T-helper 22 cell (primary cell): ENCODE measurements around the gene SLC15A3.
A peak's percentile ranks its signal among the peaks of the same experiment; 100 is the strongest.
"Not testable (repeated sequence)": the region's sequence is repeated elsewhere in the genome, so short reads cannot be mapped to it uniquely, and the experiment has no call there.

Source experiments
- DNase-seq: peaks from one replicate; pipeline ENCODE4 v3.0.0-alpha.2; 2020; ENCODE audit warnings: low read depth

Gene SLC15A3

DNA sequence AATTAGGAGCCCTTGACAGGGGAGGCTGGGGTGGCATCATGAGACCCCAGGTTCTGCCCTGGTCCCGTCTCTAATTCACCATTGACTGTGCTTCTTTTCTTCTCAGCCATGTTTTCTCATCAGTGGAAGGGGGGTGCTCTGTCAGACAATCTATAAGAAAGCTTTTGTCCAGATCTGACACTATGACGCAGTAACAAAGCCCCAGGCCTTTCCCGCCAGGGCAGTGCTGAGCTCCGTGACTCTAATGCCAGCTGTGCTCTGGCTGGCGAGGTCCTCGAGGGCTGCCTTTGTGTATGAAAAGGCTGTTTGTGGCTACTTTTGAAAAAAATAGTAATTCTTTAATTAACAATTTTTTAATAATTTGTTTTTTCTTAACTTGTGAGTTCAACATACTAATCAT lies 22.8 kb upstream of the SLC15A3 start:
- DNase-seq: no peak

DNA sequence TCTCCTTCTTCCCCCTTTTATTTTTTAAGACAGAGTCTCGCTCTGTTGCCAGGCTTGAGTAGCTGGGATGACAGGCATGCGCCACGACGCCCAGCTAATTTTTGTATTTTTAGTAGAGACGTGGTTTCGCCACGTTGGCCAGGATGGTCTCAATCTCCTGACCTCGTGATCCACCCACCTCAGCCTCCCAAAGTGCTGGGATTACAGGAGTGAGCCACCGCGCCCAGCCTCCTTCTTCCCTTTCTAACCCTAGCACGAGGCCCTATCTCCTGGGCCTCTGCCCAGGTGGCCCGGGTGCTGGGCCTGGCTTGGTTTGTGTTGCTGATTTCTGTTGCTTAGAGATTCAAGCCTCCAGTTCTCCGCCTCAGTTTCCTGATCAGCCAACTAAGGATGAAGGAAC lies 22.3 kb upstream of the SLC15A3 start:
- not testable (repeated sequence) for DNase-seq

DNA sequence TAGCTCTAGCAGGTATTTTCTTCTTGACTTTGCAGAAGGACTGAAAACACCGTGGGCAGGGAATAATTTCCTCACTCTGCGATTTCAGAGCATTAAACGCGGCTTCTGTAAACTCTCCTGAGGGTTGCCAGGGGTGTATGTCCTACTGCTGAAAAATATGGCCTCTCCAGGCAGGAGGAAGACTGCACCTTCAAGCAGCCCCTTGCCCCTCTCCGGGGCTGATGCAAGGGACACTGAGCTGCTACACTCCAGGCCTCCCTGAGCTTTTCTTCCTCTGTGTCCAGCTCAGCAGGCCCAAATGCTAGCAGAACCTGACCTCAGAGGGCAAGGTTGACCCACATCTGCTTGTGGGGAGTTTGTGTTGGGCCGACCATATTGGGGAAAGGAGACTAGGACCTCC lies 21.7 kb upstream of the SLC15A3 start:
- DNase-seq: no peak

DNA sequence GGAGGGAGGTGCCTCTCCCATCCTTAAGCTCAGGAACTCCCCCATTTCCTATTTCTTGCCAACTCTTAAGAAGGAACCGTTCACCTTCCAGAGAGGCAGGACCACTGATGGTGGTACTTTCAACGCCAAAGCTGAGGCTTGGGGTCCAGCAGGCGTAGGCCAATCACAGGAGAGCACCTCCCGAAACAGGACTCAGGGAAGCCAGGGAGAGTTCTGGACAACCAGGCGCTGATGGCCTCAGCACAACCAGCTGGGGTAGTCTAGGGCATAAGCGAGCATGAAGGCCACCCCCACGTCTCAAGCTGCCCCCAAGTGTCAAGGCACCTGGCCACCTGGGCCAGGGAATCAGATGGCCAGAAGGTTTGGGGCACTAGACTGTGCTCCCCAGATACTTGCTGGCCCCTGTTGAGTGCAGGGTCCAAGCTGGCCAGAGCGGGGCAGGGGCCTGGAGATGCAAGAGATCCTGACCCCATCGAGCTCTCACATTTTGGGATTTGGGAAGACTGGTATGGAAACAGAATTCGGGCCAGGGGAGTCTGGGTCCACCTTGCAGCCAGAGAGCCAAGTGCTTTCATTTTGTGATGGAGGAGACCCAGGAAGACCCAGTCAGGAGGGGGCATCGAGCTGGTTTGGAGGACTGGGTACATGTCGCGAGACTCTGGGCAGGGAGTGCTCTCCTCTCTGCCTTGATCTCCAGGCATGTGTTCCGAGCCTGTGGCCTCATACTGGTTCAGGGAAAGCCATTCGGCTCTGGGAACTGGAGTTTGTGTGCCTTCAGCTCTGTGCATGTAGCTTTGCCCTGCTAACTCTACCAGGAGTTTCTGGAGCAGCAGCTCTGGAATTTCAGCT lies 20.4 kb upstream of the SLC15A3 start:
- no peak for DNase-seq

DNA sequence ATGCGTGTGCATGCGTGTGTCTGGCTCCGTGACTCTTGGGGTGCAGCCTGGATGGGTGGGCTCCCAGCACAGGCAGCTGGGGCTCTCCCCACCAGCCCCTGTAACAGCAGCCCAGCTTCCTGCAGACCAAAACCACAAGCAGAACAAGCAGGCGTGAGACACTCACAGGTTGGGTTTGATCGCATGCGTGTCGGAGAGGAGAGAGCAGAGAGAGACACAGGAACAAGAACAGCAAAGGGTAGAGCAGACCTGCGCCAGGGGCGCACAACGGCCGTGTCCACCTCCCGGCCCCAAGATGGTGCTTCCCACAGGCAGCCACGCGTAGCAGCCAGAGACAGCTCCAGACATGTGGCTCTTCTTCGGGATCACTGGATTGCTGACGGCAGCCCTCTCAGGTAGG lies 19.5 kb upstream of the SLC15A3 start, which contains the start of gene CD6:
TSS of gene CD6 (plus strand) at position 161 of the 400 bp plus-strand sequence. CDS start at position 347, 186 bp downstream.
- DNase-seq: peak; percentile 56

DNA sequence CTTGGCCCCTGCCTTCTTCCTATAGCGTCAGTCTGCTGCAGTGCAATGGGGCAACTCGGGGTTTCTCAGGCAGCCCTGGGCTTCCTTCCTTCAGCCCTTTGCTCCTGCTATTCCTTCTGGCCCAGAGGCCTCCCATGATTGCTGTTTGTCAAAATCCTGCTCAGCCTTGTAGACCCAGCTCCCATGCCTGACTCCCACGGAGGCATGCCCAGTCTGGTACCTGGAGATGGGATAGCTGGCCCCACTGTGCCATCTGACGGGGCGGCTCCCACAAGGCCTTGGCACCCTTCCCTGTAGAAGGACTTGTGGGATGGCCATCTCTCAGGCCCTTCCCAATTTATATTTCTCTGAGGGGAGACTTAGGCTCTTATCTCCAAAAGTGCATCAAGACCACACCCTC lies 18.9 kb upstream of the SLC15A3 start:
- DNase-seq: no peak

DNA sequence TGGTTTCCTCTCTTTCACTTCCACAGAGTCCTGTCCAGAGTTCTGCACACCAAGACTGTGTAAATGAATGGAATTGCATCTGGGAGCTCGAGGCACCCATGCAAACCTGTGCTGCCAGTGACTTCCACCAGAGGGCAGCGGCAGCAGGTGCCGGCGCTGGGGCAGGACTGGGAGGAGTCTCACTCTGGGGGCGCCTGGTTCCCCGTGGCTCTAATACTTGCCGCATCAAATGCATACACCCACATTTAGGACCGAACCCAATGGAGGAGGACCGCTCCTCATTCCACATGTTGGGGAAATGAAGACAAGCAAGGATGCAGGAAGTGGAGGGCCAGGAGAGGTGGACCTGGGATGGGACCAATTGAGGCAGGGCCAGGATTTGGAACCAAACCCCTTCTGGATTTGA lies 18.4 kb upstream of the SLC15A3 start:
- peak; percentile 61 for DNase-seq

DNA sequence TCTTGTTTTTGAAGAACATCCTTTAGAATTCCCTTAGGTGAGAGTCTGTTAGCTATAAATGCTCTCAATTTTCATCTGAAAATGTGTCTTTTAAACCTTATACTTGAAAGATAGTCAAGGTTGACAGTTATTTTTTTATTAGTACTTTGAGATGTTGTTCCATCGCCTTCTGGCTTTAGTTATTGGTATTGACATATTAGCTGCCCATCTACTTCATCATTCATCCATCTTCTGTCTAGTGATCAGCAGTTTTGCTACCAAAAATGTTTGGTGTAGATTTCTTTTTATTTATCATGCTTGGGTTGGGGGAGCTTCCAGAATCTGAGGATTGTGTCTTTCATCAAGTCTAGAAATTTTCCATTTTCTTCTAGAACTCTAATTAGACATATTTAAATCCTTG lies 16.2 kb upstream of the SLC15A3 start:
- no peak for DNase-seq

DNA sequence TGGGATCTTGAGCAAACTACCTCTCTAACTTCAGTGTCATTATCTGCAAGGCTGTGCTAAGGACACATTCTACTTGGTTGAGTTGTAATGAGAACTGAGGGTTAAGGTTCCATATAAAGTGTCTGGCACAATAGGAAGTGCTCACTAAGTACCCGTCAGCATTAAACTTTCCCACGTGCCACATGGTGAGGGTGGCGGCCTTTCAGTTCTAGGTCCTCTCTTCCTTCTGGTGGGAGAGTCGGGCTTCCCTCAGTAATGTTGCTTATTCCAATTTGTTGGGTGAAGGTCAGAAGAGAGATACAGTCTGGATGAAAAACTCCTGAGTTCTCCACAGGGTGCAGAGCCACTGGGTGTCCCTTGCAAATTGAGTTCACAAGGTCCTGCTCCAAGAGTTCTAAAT lies 14.9 kb upstream of the SLC15A3 start:
- DNase-seq: no peak

DNA sequence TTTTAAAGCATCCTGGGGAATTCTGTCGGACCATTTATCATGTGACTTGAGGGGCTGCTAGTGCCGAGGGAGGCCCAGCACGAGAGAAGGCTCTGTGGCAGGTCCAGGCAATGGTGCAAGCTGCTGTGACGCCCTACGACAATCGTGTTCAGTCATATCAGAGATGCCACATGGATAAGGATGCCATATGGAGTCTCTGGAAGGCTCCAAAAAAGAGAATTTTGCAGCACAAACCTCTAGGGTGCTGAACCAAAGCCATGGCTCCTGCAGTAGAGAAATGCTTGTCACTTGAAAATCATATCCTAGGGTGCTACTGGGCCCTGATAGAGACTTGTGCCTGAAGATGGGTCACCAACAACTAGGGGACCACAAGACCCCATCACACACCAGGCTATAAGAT lies 12.8 kb upstream of the SLC15A3 start:
- no peak for DNase-seq

DNA sequence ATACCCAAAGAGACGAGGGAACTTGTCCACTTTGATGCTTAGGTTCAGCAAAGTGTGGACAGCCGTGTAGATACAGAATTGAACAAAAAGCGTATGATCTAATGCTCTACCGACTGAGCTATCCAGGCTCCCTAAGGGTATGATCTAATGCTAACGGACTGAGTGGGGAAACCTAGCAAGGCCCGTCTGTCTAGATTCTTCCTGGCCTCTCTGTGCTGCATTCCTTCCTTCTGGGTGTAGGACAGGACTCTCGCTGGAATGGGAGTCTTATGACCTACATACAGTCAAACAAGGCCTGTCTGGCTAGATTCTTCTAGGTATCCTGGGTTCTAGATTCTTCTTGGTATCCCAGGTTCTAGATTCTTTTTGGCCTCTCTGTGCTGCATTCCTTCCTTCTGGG lies 8.4 kb upstream of the SLC15A3 start:
- DNase-seq: no peak

DNA sequence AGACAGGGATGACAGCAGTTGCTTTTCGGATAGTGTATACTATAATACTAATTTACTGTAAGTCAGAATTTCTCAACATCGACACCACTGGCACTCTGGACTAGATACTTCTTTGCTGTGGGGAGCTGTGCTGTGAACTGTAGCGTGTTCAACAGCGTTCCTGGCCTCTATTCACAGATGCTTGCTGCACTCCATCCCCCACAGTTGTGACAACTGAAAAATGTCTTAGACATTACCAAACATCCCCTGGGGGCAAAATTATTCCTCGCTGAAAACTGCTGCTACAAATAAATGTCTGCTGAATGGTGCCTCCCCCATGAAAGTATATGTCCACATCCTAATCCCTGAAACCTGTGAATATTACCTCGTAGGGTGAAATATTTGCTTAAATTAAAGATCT lies 7.5 kb upstream of the SLC15A3 start:
- no peak for DNase-seq

DNA sequence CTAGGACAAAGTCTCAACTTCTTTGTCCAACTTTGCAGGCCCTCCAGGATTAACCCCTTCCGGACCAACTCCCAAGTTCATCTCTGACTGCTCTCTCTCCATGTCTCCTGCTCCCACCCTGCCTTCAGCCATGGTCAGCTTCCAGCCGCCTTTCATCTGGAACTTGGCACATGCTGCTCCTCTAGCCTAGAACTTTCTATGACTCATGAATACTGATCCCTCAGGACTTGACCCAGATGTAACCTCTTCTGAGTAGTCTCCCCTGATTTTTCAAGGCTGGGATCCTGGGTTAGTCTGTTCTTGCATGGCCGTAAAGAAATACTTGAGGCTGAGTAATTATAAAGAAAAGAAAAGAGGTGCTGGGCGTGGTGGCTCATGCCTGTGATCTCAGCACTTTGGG lies 5.2 kb upstream of the SLC15A3 start:
- DNase-seq: no peak

DNA sequence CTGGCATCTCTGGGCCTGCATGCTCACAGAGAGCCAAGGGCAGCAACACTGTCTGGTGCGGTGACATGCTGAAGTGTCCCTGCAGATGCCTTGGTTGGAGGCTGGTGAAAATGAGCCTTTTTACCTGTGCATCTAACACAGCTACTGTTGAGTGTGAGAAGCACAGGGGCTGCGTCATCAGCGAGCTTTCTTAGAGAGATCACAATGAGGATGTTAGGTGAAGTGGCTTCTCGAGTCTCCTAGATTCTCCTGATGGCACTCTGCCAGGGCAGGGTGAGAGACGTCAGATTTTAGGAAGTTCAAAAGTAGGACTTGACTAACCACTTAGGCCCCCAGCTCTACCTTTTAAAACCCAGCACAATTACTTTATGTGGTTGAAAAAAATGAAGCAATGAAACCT lies 3.6 kb upstream of the SLC15A3 start:
- no peak for DNase-seq

DNA sequence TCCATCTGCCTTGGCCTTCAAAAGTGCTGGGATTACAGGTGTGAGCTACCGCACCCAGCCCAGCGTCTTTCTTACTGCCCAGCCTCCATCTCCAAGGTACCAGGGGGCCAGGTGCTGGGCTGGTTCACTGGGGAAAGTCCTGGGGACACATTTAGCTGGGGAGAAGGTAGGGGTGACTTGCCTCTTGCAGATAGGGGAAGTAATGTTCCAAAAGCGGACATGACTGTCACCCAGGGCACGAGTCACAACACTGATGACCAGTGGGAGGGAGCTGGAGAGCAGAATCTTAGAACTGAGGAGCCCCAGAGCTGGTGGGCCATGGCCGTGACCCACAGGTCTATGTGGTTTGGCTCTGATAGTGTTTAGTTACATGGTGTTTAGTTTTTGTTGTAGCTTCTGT lies 2.4 kb upstream of the SLC15A3 start:
- no peak for DNase-seq

DNA sequence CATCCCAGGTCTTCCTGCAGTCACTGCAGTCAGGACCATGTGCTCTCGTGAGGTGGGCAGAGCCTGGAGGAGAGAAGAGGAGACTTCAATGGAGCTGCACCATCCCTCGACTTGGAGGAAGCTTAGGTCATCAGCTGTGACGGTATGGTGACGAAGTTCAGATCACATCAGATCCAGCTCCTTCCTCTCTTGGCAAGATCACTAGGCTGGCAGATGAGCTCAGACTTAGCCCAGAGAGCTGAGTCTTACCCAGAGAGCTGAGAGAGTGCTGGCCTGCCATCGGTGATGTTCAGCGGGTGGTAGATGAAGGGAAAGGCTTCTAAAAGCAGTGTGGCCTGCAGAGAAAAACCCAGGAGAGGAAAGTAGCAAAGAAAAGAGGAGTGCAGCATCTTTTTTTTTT lies 1.8 kb upstream of the SLC15A3 start:
- DNase-seq: no peak

DNA sequence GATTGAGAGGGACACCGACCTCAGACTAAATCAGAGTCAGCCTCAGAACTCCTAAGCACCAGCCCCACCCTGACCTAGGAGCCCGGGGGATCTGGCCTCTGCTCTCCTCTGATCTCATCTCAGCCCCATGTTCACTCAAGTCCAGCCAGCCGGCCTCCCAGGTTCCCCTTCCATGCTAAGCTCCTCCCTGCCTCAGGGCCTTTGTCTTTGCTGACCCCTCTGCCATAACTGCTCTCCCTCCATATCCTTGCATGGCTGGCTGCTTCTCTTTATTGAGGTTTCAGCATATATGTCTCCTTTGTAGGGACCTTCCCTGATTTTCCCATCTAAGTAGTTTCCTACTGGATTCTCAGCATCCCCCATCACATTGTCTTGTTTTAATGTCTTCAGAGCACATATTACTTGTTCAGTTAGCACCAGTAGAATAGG lies 780 bp upstream of the SLC15A3 start:
- no peak for DNase-seq

DNA sequence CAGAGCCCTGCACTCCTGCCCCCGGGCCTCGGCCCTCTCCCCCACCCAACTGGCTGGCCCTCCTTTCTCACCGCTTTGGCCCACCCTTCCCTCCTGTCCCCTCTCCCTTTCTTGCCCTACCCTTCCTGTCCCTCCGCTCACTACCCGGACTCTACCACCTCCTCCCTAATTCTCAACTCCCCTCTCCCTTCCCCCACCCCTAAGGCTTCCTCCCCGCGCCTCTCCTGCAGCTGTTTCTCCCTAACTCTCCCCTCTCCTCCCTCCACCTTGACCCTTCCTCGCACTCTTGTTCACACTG lies 421 bp downstream of the SLC15A3 start:
- no peak for DNase-seq

DNA sequence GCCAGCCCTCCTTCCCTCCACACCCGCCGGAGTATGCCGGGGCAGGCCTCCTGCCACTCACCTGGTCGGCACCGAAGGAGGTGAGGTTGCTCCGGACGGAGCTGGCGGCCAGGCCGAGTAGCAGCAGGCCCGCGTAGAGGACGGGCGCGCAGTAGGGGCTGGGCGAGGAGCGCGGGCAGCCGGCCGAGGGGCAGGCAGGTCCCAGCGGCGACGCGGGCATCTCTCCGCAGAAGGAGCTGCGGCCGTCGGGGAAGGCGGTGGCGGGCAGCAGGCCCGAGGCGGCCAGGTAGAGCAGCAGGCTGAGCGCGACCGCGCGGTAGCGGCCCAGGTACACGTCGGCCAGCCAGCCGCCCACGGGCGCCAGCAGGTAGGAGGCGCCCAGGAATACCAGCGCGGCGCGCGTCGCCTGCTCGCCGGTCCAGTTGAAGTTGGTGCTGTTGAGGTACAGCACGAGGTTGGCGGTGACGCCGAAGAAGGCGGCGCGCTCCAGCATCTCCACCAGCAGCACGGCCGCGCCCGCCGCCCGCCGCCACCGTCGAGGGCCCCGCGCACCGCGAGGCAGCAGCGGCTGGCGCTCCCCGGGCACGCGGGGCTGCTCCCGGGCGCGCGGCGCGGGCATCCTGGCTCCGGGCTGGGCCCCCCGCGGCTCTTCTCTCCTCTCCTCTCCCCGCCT lies 907 bp downstream of the SLC15A3 start:
- DNase-seq: no peak

DNA sequence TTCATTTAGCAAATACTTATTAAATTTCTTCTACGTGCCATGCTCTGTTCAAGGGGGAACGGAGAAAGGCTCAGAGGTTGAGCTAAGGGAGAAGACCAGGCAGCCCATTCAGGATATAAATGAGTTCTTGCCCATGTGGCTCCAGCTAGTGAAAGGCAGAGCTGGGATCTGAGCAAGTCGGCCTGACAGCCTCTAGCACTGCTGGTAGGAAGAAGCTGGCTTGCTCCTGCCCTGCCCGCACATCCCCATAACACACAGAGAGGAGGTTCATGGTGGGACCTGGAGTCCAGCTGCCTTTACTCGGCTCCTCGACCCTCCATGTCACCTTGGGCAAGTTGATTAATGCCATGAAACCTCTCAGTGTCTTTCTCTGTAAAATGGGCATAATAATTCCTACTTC lies 2.0 kb downstream of the SLC15A3 start:
- DNase-seq: no peak

DNA sequence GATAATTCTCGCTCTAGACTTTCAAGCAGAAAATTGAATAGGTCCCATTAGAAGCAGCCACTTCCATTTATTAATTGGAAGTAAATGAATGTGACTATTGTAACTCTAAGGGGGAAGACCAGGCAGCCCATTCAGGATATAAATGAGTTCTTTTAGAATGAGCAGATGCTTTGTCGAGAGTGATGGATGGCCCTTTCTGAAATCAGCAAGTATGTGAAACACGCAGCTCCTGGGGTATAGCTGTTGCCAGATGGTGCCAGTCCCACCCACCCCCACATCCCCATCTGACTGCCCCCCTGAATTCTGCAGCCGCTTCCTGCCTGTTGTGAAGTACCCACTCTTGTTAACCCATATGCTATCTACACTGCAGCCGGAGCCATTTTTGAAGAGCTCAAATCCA lies 3.7 kb downstream of the SLC15A3 start:
- no peak for DNase-seq

DNA sequence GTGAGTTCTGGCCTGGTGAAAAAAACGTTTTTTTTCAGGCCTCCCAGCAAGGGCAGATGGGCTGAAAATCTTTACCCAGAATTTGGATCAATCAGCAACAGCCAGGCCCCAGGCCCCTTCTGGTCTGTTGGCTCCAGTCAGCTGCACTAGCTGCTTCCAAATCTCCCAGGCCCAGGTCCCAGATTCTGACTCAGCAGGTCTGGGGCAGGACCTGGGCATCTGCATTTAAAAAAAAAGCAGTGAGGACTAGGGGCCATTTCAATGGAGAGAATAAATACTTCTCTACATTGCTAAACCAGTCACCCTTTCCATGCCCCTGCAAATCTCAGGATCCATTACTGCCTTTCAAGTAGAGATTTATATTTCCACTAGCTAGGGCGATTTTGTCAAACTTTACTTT lies 4.3 kb downstream of the SLC15A3 start:
- DNase-seq: no peak

DNA sequence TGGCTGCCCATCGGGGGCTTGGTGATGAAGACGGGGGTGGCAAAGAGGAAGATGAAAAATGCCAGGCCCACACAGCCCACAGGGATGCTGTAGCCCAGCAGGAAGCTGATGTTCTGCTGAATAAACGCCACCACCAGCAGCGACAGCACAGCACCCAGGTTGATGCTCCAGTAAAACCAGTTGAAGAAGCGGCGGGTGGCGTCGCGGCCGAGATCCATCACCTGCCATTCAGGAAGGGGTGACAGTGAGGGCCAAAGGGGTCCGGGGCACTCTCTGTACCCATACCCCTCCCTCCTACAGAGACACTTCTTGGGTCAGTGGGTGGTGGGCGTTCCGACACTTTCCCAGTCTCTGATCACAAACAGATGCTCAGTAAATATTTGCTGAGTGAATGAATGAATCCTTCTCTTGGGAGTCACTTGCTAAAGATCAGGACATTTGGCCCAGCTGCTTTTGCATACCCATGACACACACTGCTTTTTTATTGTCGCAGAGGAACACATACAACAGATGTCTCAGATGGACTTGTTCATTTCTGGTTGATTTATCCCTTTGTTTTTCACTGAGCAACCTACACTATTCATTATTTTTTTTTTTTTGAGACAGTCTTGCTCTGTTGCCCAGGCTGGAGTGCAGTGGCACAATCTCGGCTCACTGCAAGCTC lies 5.2 kb downstream of the SLC15A3 start:
- DNase-seq: no peak
